Choroid plexus epithelial cell (primary cell): ENCODE results near the gene CLRN3.

Source experiments
- DNase-seq: peaks from one replicate; pipeline ENCODE4 v3.0.0-alpha.2; 2010; ENCODE audit warnings: low read depth
- H3K4me3 ChIP-seq: 2 replicates; pipeline ENCODE4 v1.5.1; 2011; ENCODE audit warnings: low read depth, mild to moderate bottlenecking, control low read depth, low read length, moderate library complexity
- CTCF ChIP-seq: conservative IDR thresholded peaks from 2 replicates; pipeline ENCODE4 v1.5.1; 2011; ENCODE audit warnings: low read depth, mild to moderate bottlenecking, control low read depth, inconsistent platforms, low read length, moderate library complexity

CLRN3 gene

GRCh38 chr10:127882391-127882790 is 10.3 kb downstream of the CLRN3 start:
- no peak overlapping the region for H3K4me3 ChIP-seq
- no peak for DNase-seq
- no peak for TF ChIP-seq CTCF

GRCh38 chr10:127881262-127881661 is 11.5 kb downstream of the CLRN3 start:
- no peak for TF ChIP-seq CTCF
- no peak for DNase-seq
- H3K4me3 ChIP-seq: no peak overlapping the region

DNA sequence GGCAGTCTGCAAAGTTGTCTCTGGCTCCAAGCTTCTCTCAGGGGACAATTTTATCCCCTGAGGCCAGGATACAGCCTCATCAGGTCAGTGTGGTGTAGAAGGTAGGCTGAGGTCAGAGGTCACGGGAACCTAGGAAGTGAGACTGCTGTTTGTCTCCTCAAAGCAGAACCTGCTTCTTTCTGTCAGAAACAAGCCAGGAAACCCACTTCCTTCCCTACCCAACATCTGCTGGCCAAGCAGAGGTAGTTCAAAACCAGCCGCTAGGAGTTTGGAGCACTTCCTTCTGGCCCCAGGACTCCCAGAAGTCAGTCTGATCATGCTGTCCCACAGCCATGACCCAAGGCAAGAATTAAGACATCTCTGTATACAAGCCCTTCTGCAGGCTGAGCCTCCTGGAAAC is 12.2 kb downstream of the CLRN3 start:
- no peak for DNase-seq
- H3K4me3 ChIP-seq: no peak overlapping the region
- TF ChIP-seq CTCF: no peak

- TF ChIP-seq CTCF: no peak
- DNase-seq: no peak
- no peak overlapping the region for H3K4me3 ChIP-seq
Observed at GRCh38 chr10:127878475-127879055, 14.2 kb downstream of the CLRN3 start.

- no peak for TF ChIP-seq CTCF
- DNase-seq: no peak
- H3K4me3 ChIP-seq: no peak overlapping the region
Observed at GRCh38 chr10:127877699-127878098, 15.0 kb downstream of the CLRN3 start.

DNA sequence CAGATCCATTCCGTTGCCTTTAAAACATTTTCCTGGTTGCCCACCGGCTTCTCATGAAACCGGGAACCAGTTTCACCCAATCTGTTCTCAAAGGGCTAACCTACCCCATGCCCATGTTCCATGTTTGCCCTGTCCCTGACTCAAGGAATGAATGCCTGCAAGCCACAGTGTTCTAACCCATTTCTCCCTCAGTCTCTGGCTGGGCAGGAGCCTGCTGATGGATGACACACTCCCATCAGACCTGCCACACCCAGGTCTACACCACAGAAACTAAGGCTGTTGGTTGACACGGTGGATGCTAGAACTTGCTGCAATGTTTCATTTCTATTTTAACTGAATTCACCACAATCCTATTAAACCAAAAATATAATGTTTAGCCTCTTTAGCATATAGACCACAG is 15.6 kb downstream of the CLRN3 start:
- TF ChIP-seq CTCF: no peak
- H3K4me3 ChIP-seq: no peak overlapping the region
- no peak for DNase-seq

- no peak for TF ChIP-seq CTCF
- H3K4me3 ChIP-seq: no peak overlapping the region
- no peak for DNase-seq
Observed at GRCh38 chr10:127875916-127876315, 16.8 kb downstream of the CLRN3 start.
